ENCODE results near the gene ADARB1. TPM values are rescaled to one million over a fixed set of nuclear protein-coding genes. Genes with fewer than 3 reads are reported as not detected.

Gene ADARB1
- total RNA-seq, 1 experiment from 2014 or later: 31.9 TPM

- intact Hi-C loops (cut with micrococcal nuclease; ENCODE audit: unreplicated experiment): no loop called here
- no peak for DNase-seq (ENCODE audit: low spot score)
- POLR2A ChIA-PET (ENCODE audit: low non-redundant PET): no interaction called here
- TF ChIP-seq EZH2 (IDR thresholded peaks at IDR 0.05; ENCODE audit: borderline replicate concordance, low read depth, low read length, poor library complexity, severe bottlenecking) (no peak), CTCF (conservative IDR thresholded peaks at IDR 0.05; ENCODE audit: low read depth, low read length) (no peak)
- CTCF ChIA-PET: no interaction called here
- H3K36me3 ChIP-seq (ENCODE audit: insufficient read depth, low read length, poor library complexity, severe bottlenecking): no peaks in the 10 kb centered on the region
- peaks cover 8% of the 10 kb centered on the region for H3K9me3 ChIP-seq (ENCODE audit: low read depth, low read length, poor library complexity, severe bottlenecking)
- peaks cover 7% of the 10 kb centered on the region for H3K4me1 ChIP-seq (ENCODE audit: insufficient read depth, low read length, poor library complexity, severe bottlenecking)
- no peak overlapping the region for H3K27ac ChIP-seq (ENCODE audit: low read depth, low read length, poor library complexity, severe bottlenecking)
- no peaks in the 10 kb centered on the region for H3K27me3 ChIP-seq (replicated peaks; ENCODE audit: insufficient read depth, low read depth, low read length, poor library complexity)
- BruUV-seq (replicated peaks): no TSS peak
- H3K4me3 ChIP-seq (ENCODE audit: low read depth, low read length, poor library complexity, severe bottlenecking): no peak overlapping the region
Measured at GRCh38 chr21:45032332-45032731, 42.0 kb upstream of the ADARB1 start.

- intact Hi-C loops (cut with micrococcal nuclease; ENCODE audit: unreplicated experiment): no loop called here
- TF ChIP-seq EZH2 (IDR thresholded peaks at IDR 0.05; ENCODE audit: borderline replicate concordance, low read depth, low read length, poor library complexity, severe bottlenecking): no peak
- TF ChIP-seq CTCF (conservative IDR thresholded peaks at IDR 0.05; ENCODE audit: low read depth, low read length): no peak
- POLR2A ChIA-PET (ENCODE audit: low non-redundant PET): no interaction called here
- H3K27ac ChIP-seq (ENCODE audit: low read depth, low read length, poor library complexity, severe bottlenecking): no peak overlapping the region
- H3K36me3 ChIP-seq (ENCODE audit: insufficient read depth, low read length, poor library complexity, severe bottlenecking): no peaks in the 10 kb centered on the region
- no peak overlapping the region for H3K4me3 ChIP-seq (ENCODE audit: low read depth, low read length, poor library complexity, severe bottlenecking)
- H3K9me3 ChIP-seq (ENCODE audit: low read depth, low read length, poor library complexity, severe bottlenecking): peaks cover 8% of the 10 kb centered on the region
- BruUV-seq (replicated peaks): no TSS peak
- CTCF ChIA-PET: no interaction called here
- peaks cover 7% of the 10 kb centered on the region for H3K4me1 ChIP-seq (ENCODE audit: insufficient read depth, low read length, poor library complexity, severe bottlenecking)
- no peak for DNase-seq (ENCODE audit: low spot score)
- no peaks in the 10 kb centered on the region for H3K27me3 ChIP-seq (replicated peaks; ENCODE audit: insufficient read depth, low read depth, low read length, poor library complexity)
Measured at GRCh38 chr21:45032977-45033710, 41.2 kb upstream of the ADARB1 start.

GRCh38 chr21:45033791-45034555 lies 40.4 kb upstream of the ADARB1 start:
- no TSS peak for BruUV-seq (replicated peaks)
- no peak overlapping the region for H3K4me3 ChIP-seq (ENCODE audit: low read depth, low read length, poor library complexity, severe bottlenecking)
- H3K4me1 ChIP-seq (ENCODE audit: insufficient read depth, low read length, poor library complexity, severe bottlenecking): peaks cover 7% of the 10 kb centered on the region
- H3K27me3 ChIP-seq (replicated peaks; ENCODE audit: insufficient read depth, low read depth, low read length, poor library complexity): no peaks in the 10 kb centered on the region
- no peak overlapping the region for H3K27ac ChIP-seq (ENCODE audit: low read depth, low read length, poor library complexity, severe bottlenecking)
- TF ChIP-seq CTCF (conservative IDR thresholded peaks at IDR 0.05; ENCODE audit: low read depth, low read length) (no peak), EZH2 (IDR thresholded peaks at IDR 0.05; ENCODE audit: borderline replicate concordance, low read depth, low read length, poor library complexity, severe bottlenecking) (no peak)
- no peaks in the 10 kb centered on the region for H3K36me3 ChIP-seq (ENCODE audit: insufficient read depth, low read length, poor library complexity, severe bottlenecking)
- intact Hi-C loops (cut with micrococcal nuclease; ENCODE audit: unreplicated experiment): no loop called here
- DNase-seq (ENCODE audit: low spot score): no peak
- peaks cover 8% of the 10 kb centered on the region for H3K9me3 ChIP-seq (ENCODE audit: low read depth, low read length, poor library complexity, severe bottlenecking)
- CTCF ChIA-PET: no interaction called here
- POLR2A ChIA-PET (ENCODE audit: low non-redundant PET): no interaction called here
